GM08714 (cell line): ENCODE results near the gene ILF3.

Experiments used
- H3K4me3 ChIP-seq: fragments of 200-500 bp; sonication (Bioruptor generic); 2 replicates; pipeline ENCODE4 v1.5.1; 2014; ENCODE audit warnings: mild to moderate bottlenecking, low read length, inconsistent platforms
- ZNF274 ChIP-seq: IDR thresholded peaks from 2 replicates; pipeline ENCODE4 v1.6.1; 2012; ENCODE audit warnings: mild to moderate bottlenecking, low read depth, low read length

Gene ILF3

GRCh38 chr19:10691178-10691881, 37.2 kb downstream of the ILF3 start:
- no peak for TF ChIP-seq ZNF274
- H3K4me3 ChIP-seq: no peak overlapping the region

- no peak for TF ChIP-seq ZNF274
- H3K4me3 ChIP-seq: no peak overlapping the region
Observed at GRCh38 chr19:10691883-10692282, 37.7 kb downstream of the ILF3 start.

GRCh38 chr19:10692673-10693264, 38.6 kb downstream of the ILF3 start:
- no peak for TF ChIP-seq ZNF274
- H3K4me3 ChIP-seq: no peak overlapping the region

- H3K4me3 ChIP-seq: no peak overlapping the region
- TF ChIP-seq ZNF274: no peak
Observed at GRCh38 chr19:10694706-10695307, 40.7 kb downstream of the ILF3 start.

GRCh38 chr19:10695401-10696398, 41.6 kb downstream of the ILF3 start:
- H3K4me3 ChIP-seq: peak overlapping the region; percentile 15; the same call in 1 of the 2 replicates
- no peak for TF ChIP-seq ZNF274

GRCh38 chr19:10699650-10700335, 45.6 kb downstream of the ILF3 start:
- no peak for TF ChIP-seq ZNF274
- no peak overlapping the region for H3K4me3 ChIP-seq

- H3K4me3 ChIP-seq: peak overlapping the region; percentile 85
- TF ChIP-seq ZNF274: no peak
Observed at GRCh38 chr19:10701955-10702525, 47.9 kb downstream of the ILF3 start.

GRCh38 chr19:10706990-10707389, 52.8 kb downstream of the ILF3 start:
- H3K4me3 ChIP-seq: no peak overlapping the region
- TF ChIP-seq ZNF274: no peak

- H3K4me3 ChIP-seq: no peak overlapping the region
- TF ChIP-seq ZNF274: no peak
Observed at GRCh38 chr19:10707440-10707839, 53.3 kb downstream of the ILF3 start.

GRCh38 chr19:10708291-10708690, 54.1 kb downstream of the ILF3 start:
- no peak overlapping the region for H3K4me3 ChIP-seq
- no peak for TF ChIP-seq ZNF274

GRCh38 chr19:10712045-10712444, 57.9 kb downstream of the ILF3 start:
- H3K4me3 ChIP-seq: no peak overlapping the region
- no peak for TF ChIP-seq ZNF274

GRCh38 chr19:10712754-10713153, 58.6 kb downstream of the ILF3 start:
- TF ChIP-seq ZNF274: no peak
- no peak overlapping the region for H3K4me3 ChIP-seq

GRCh38 chr19:10713317-10713716, 59.2 kb downstream of the ILF3 start:
- TF ChIP-seq ZNF274: no peak
- H3K4me3 ChIP-seq: no peak overlapping the region
